Kasumi-1 (cell line): ENCODE measurements around the gene GSTA4.
"Not testable (repeated sequence)": the region's sequence is repeated elsewhere in the genome, so short reads cannot be mapped to it uniquely, and the experiment has no call there.

Experiments
- DNase-seq, 2 experiments: peaks; one replicate each; lab custom pipeline; 2025; lab: John Stamatoyannopoulos, UW

GSTA4 gene

GRCh38 chr6:53014063-53014462 is 19.0 kb upstream of the GSTA4 start:
- no peak for DNase-seq

GRCh38 chr6:53011979-53012378 is 16.9 kb upstream of the GSTA4 start:
- no peak for DNase-seq

GRCh38 chr6:53010504-53010903 is 15.4 kb upstream of the GSTA4 start:
- DNase-seq: no peak

- DNase-seq: no peak
These were observed 14.4 kb upstream of the GSTA4 start for GRCh38 chr6:53009511-53009910.

GRCh38 chr6:53009056-53009455 is 14.0 kb upstream of the GSTA4 start:
- no peak for DNase-seq

GRCh38 chr6:53008192-53008687 is 13.2 kb upstream of the GSTA4 start:
- DNase-seq: not testable (repeated sequence)

GRCh38 chr6:53005663-53006250 is 10.7 kb upstream of the GSTA4 start:
- no peak for DNase-seq

- DNase-seq: no peak
These were observed 4.4 kb upstream of the GSTA4 start for GRCh38 chr6:52999456-52999855.

- no peak for DNase-seq
These were observed 3.5 kb upstream of the GSTA4 start for GRCh38 chr6:52998603-52999002.

- peak; percentile 33 to 43 for DNase-seq
These were observed 995 bp upstream of the GSTA4 start for GRCh38 chr6:52995913-52996645.

- DNase-seq: peak in 1 of 2 experiments; percentile 67
These were observed 320 bp downstream of the GSTA4 start for GRCh38 chr6:52994839-52995088.

- DNase-seq: peak; percentile 61 to 67
These were observed 849 bp downstream of the GSTA4 start for GRCh38 chr6:52994031-52994838.

GRCh38 chr6:52992980-52993920 is 1.8 kb downstream of the GSTA4 start:
- no peak for DNase-seq

- no peak for DNase-seq
These were observed 4.7 kb downstream of the GSTA4 start for GRCh38 chr6:52990342-52990741.

- no peak for DNase-seq
These were observed 9.9 kb downstream of the GSTA4 start for GRCh38 chr6:52985228-52985627.

- peak; percentile 61 to 69 for DNase-seq
These were observed 10.8 kb downstream of the GSTA4 start for GRCh38 chr6:52984247-52984646.

- DNase-seq: no peak
These were observed 11.8 kb downstream of the GSTA4 start for GRCh38 chr6:52983159-52983848.

- DNase-seq: no peak
These were observed 12.4 kb downstream of the GSTA4 start for GRCh38 chr6:52982680-52983079.

GRCh38 chr6:52981222-52981900 is 13.7 kb downstream of the GSTA4 start:
- no peak for DNase-seq

- DNase-seq: peak in 1 of 2 experiments; percentile 6
These were observed 18.5 kb downstream of the GSTA4 start for GRCh38 chr6:52976591-52977035.

GRCh38 chr6:52976149-52976548 is 18.9 kb downstream of the GSTA4 start:
- DNase-seq: no peak
